CD4-positive, CD25-positive, alpha-beta regulatory T cell (primary cell): ENCODE data around the gene ABLIM1. TPM values are rescaled to one million over a fixed set of nuclear protein-coding genes. Genes with fewer than 3 reads are reported as not detected.
A peak's percentile ranks its signal among the peaks of the same experiment; 100 is the strongest.

Experiments used
- ATAC-seq, 2 donors: fragments of 150-1000 bp; cut with Tn5 transposase; one replicate each; pipeline ENCODE4 v1.10.0; 2021; ENCODE audit warnings: low read depth in 2 of 2, moderate number of reproducible peaks in 2 of 2, moderate library complexity in 1 of 2
- DNase-seq, 3 donors: peaks; one replicate each; pipeline versions ENCODE4 v3.0.0 to v3.0.0-alpha.2; 2012 to 2022; ENCODE audit warnings: mixed read lengths in 1 of 3
- H3K27ac ChIP-seq: one replicate; pipeline ENCODE4 v1.7.0; 2013; ENCODE audit warnings: mild to moderate bottlenecking, low read length; ENCODE audit not compliant: insufficient read depth, poor library complexity, severe bottlenecking
- H3K27me3 ChIP-seq: one replicate; pipeline ENCODE4 v1.7.0; 2013; ENCODE audit warnings: low read length; ENCODE audit not compliant: control insufficient read depth, insufficient read depth
- H3K36me3 ChIP-seq: one replicate; pipeline ENCODE4 v1.7.0; 2013; ENCODE audit warnings: mild to moderate bottlenecking, low read length, moderate library complexity; ENCODE audit not compliant: control insufficient read depth, insufficient read depth
- H3K4me1 ChIP-seq: 2 replicates; pipeline ENCODE4 v1.7.0; 2013; ENCODE audit warnings: mild to moderate bottlenecking, low read length; ENCODE audit not compliant: insufficient read depth, control insufficient read depth, poor library complexity, severe bottlenecking
- H3K4me3 ChIP-seq: one replicate; pipeline ENCODE4 v1.7.0; 2013; ENCODE audit warnings: low read depth, mild to moderate bottlenecking, low read length, moderate library complexity
- H3K9me3 ChIP-seq, 2 experiments: 1 replicate in 1 of 2; 2 replicates in 1 of 2; pipeline ENCODE4 v1.7.0; 2013; ENCODE audit warnings: low read length in 2 of 2, mild to moderate bottlenecking in 1 of 2, moderate library complexity in 1 of 2; ENCODE audit not compliant: control insufficient read depth in 2 of 2
- H3K27ac Mint-ChIP-seq, 3 donors: one replicate each; pipeline ENCODE4 v1.8.0; 2020 to 2022; ENCODE audit warnings: mild to moderate bottlenecking in 3 of 3, mixed read lengths in 3 of 3, moderate library complexity in 2 of 3
- H3K27me3 Mint-ChIP-seq: one replicate; pipeline ENCODE4 v1.8.0; 2022; ENCODE audit warnings: mild to moderate bottlenecking, mixed read lengths
- H3K36me3 Mint-ChIP-seq: one replicate; pipeline ENCODE4 v1.8.0; 2020; ENCODE audit warnings: mixed read lengths
- H3K4me1 Mint-ChIP-seq, 4 donors: one replicate each; pipeline ENCODE4 v1.8.0; 2020 to 2022; ENCODE audit warnings: mixed read lengths in 4 of 4, mild to moderate bottlenecking in 1 of 4
- H3K4me3 Mint-ChIP-seq, 4 donors: one replicate each; pipeline ENCODE4 v1.8.0; 2020 to 2022; ENCODE audit warnings: mild to moderate bottlenecking in 4 of 4, mixed read lengths in 4 of 4, moderate library complexity in 3 of 4
- H3K9me3 Mint-ChIP-seq, 7 donors: one replicate each; pipeline ENCODE4 v1.8.0; 2020 to 2022; ENCODE audit warnings: mixed read lengths in 7 of 7, mild to moderate bottlenecking in 3 of 7, moderate library complexity in 2 of 7
- polyA plus RNA-seq, 4 donors: library from polyadenylated mRNA; unstranded; fragments of 300-500 nt; fragmentation: Illumina TruSeq; gene quantifications; one replicate each; pipeline ENCODE4 v1.2.3, GENCODE V29; 2021
- total RNA-seq: library from RNA; stranded (reverse); gene quantifications from one replicate; pipeline ENCODE4 v1.2.3, GENCODE V29; 2022

The ABLIM1 gene
- total and polyA plus RNA-seq, 5 donors from 2014 or later = 101 to 138 (median 131) TPM

GRCh38 chr10:114615600-114616007, 42.5 kb downstream of the ABLIM1 start:
- H3K36me3 Mint-ChIP-seq = no peaks in the 10 kb centered on the region
- H3K27ac Mint-ChIP-seq = peak overlapping the region in 2 of 3 donors; percentile 42 to 62
- ATAC-seq = peak; percentile 51 to 71
- H3K27me3 Mint-ChIP-seq = no peaks in the 10 kb centered on the region
- peak overlapping the region in 3 of 4 donors; percentile 15 to 85 (median 68) for H3K4me3 Mint-ChIP-seq
- H3K4me1 ChIP-seq = peaks cover 7% of the 10 kb centered on the region
- no peaks in the 10 kb centered on the region for H3K36me3 ChIP-seq
- peak overlapping the region; percentile 51 for H3K4me3 ChIP-seq
- DNase-seq = peak in 2 of 3 donors; percentile 28 to 84
- H3K9me3 ChIP-seq = no peaks in the 10 kb centered on the region
- H3K27me3 ChIP-seq = no peaks in the 10 kb centered on the region
- H3K9me3 Mint-ChIP-seq = no peaks in the 10 kb centered on the region
- peaks cover 9 to 45% (median 20%) of the 10 kb centered on the region in 4 donors for H3K4me1 Mint-ChIP-seq
- H3K27ac ChIP-seq = peak overlapping the region; percentile 64

GRCh38 chr10:114613237-114613979, 44.7 kb downstream of the ABLIM1 start:
- Histone ChIP-seq H3K27ac (no peak overlapping the region), H3K27me3 (no peaks in the 10 kb centered on the region), H3K4me1 (peaks cover 7% of the 10 kb centered on the region), H3K36me3 (peaks cover 3% of the 10 kb centered on the region), H3K4me3 (no peak overlapping the region), H3K9me3 (no peaks in the 10 kb centered on the region)
- no peak for DNase-seq
- Mint-ChIP-seq H3K9me3 (no peaks in the 10 kb centered on the region), H3K27me3 (no peaks in the 10 kb centered on the region), H3K4me3 (peak overlapping the region in 1 of 4 donors; percentile 35), H3K4me1 (peaks cover 14 to 44% (median 31%) of the 10 kb centered on the region in 4 donors), H3K27ac (peak overlapping the region in 1 of 3 donors; percentile 23), H3K36me3 (no peaks in the 10 kb centered on the region)
- no peak for ATAC-seq

- Mint-ChIP-seq H3K27me3 (no peaks in the 10 kb centered on the region), H3K36me3 (peaks cover 8% of the 10 kb centered on the region), H3K4me1 (peaks cover 11 to 42% (median 29%) of the 10 kb centered on the region in 4 donors), H3K4me3 (no peak overlapping the region), H3K9me3 (no peaks in the 10 kb centered on the region), H3K27ac (no peak overlapping the region)
- Histone ChIP-seq H3K9me3 (no peaks in the 10 kb centered on the region), H3K36me3 (peaks cover 3% of the 10 kb centered on the region), H3K27ac (no peak overlapping the region), H3K4me1 (peaks cover 7% of the 10 kb centered on the region), H3K4me3 (no peak overlapping the region), H3K27me3 (no peaks in the 10 kb centered on the region)
- DNase-seq = no peak
- no peak for ATAC-seq
Measured at GRCh38 chr10:114611617-114612016, 46.5 kb downstream of the ABLIM1 start.

- Mint-ChIP-seq H3K27me3 (no peaks in the 10 kb centered on the region), H3K4me3 (no peak overlapping the region), H3K27ac (peak overlapping the region in 2 of 3 donors; percentile 0 to 41), H3K9me3 (no peaks in the 10 kb centered on the region), H3K36me3 (peaks cover 8% of the 10 kb centered on the region), H3K4me1 (peaks cover 10 to 38% (median 26%) of the 10 kb centered on the region in 4 donors)
- no peak for DNase-seq
- no peaks in the 10 kb centered on the region for H3K9me3 ChIP-seq
- peaks cover 3% of the 10 kb centered on the region for H3K36me3 ChIP-seq
- no peak for ATAC-seq
- H3K27ac ChIP-seq = no peak overlapping the region
- no peak overlapping the region for H3K4me3 ChIP-seq
- H3K4me1 ChIP-seq = peaks cover 9% of the 10 kb centered on the region
- H3K27me3 ChIP-seq = no peaks in the 10 kb centered on the region
Measured at GRCh38 chr10:114609518-114610426, 48.3 kb downstream of the ABLIM1 start.

GRCh38 chr10:114607358-114607998, 50.6 kb downstream of the ABLIM1 start:
- DNase-seq (no peak), ATAC-seq (no peak)
- H3K4me3 ChIP-seq = no peak overlapping the region
- H3K27ac ChIP-seq = no peak overlapping the region
- H3K36me3 ChIP-seq = peaks cover 3% of the 10 kb centered on the region
- Mint-ChIP-seq H3K27me3 (no peaks in the 10 kb centered on the region), H3K36me3 (peaks cover 8% of the 10 kb centered on the region), H3K4me1 (peaks cover 13 to 40% (median 27%) of the 10 kb centered on the region in 4 donors), H3K4me3 (no peak overlapping the region), H3K9me3 (no peaks in the 10 kb centered on the region), H3K27ac (peak overlapping the region in 1 of 3 donors; percentile 6)
- peaks cover 22% of the 10 kb centered on the region for H3K4me1 ChIP-seq
- no peaks in the 10 kb centered on the region for H3K27me3 ChIP-seq
- H3K9me3 ChIP-seq = no peaks in the 10 kb centered on the region

- Histone ChIP-seq H3K4me3 (no peak overlapping the region), H3K4me1 (peaks cover 30% of the 10 kb centered on the region), H3K36me3 (peaks cover 6% of the 10 kb centered on the region), H3K9me3 (peaks cover 0 to 2% of the 10 kb centered on the region in 2 experiments), H3K27ac (peak overlapping the region; percentile 37), H3K27me3 (no peaks in the 10 kb centered on the region)
- H3K4me1 Mint-ChIP-seq = peaks cover 15 to 44% (median 30%) of the 10 kb centered on the region in 4 donors
- DNase-seq (peak in 1 of 3 donors; percentile 53), ATAC-seq (no peak)
- H3K27ac Mint-ChIP-seq = peak overlapping the region; percentile 23 to 90 (median 40)
- H3K4me3 Mint-ChIP-seq = peak overlapping the region in 1 of 4 donors; percentile 4
- no peaks in the 10 kb centered on the region for H3K27me3 Mint-ChIP-seq
- peaks cover 8% of the 10 kb centered on the region for H3K36me3 Mint-ChIP-seq
- H3K9me3 Mint-ChIP-seq = no peaks in the 10 kb centered on the region
Measured at GRCh38 chr10:114605155-114605797, 52.8 kb downstream of the ABLIM1 start.
